ENCODE data around the gene NEK3.
"Not testable (repeated sequence)": the region's sequence is repeated elsewhere in the genome, so short reads cannot be mapped to it uniquely, and the experiment has no call there.

Gene NEK3

GRCh38 chr13:52201439-52202193, 42.2 kb upstream of the NEK3 start:
- H3K4me3 ChIP-seq (ENCODE audit: control insufficient read depth in 1 of 7, extremely low read depth in 1 of 7, insufficient read depth in 4 of 7, low read depth in 2 of 7, low read length in 6 of 7); H3K36me3 ChIP-seq (ENCODE audit: control insufficient read depth in 4 of 4, insufficient read depth in 4 of 4, low read length in 3 of 4); POLR2A ChIA-PET; H3K4me1 ChIP-seq (ENCODE audit: control extremely low read depth in 1 of 4, control insufficient read depth in 4 of 4, insufficient read depth in 4 of 4, low read length in 3 of 4); H3K27ac ChIP-seq (ENCODE audit: insufficient read depth in 1 of 2, low read depth in 1 of 2, low read length in 2 of 2, poor library complexity in 1 of 2, severe bottlenecking in 2 of 2); H3K9me3 ChIP-seq (ENCODE audit: control extremely low read depth in 1 of 5, control insufficient read depth in 4 of 5, insufficient read depth in 2 of 5, low read depth in 1 of 5, low read length in 4 of 5); H3K27me3 ChIP-seq (replicated peaks in 2 of 5; ENCODE audit: control insufficient read depth in 4 of 5, insufficient read depth in 5 of 5, low read length in 4 of 5): not testable (repeated sequence)
- peak; percentile 72 to 84 (median 84) for DNase-seq
- CTCF ChIA-PET, result interaction anchor here (0.8 to 1.9 kb wide), 18 partner anchors 11 to 388 kb away, joined by 3 to 6 read pairs (median 4); no protein-coding TSS in a partner anchor
- 65% methylated on average over 12 of the region's 12 CpGs for WGBS (ENCODE audit: insufficient coverage)

- Histone ChIP-seq H3K36me3 (ENCODE audit: control insufficient read depth in 4 of 4, insufficient read depth in 4 of 4, low read length in 3 of 4) (no peaks in the 10 kb centered on the region), H3K27ac (ENCODE audit: insufficient read depth in 1 of 2, low read depth in 1 of 2, low read length in 2 of 2, poor library complexity in 1 of 2, severe bottlenecking in 2 of 2) (no peak overlapping the region), H3K4me3 (ENCODE audit: control insufficient read depth in 1 of 7, extremely low read depth in 1 of 7, insufficient read depth in 4 of 7, low read depth in 2 of 7, low read length in 6 of 7) (peak overlapping the region; percentile 64 to 99 (median 98)), H3K9me3 (ENCODE audit: control extremely low read depth in 1 of 5, control insufficient read depth in 4 of 5, insufficient read depth in 2 of 5, low read depth in 1 of 5, low read length in 4 of 5) (no peaks in the 10 kb centered on the region), H3K27me3 (replicated peaks in 2 of 5; ENCODE audit: control insufficient read depth in 4 of 5, insufficient read depth in 5 of 5, low read length in 4 of 5) (no peaks in the 10 kb centered on the region), H3K4me1 (ENCODE audit: control extremely low read depth in 1 of 4, control insufficient read depth in 4 of 4, insufficient read depth in 4 of 4, low read length in 3 of 4) (peaks cover 5 to 32% (median 20%) of the 10 kb centered on the region in 4 experiments)
- WGBS (ENCODE audit: insufficient coverage), result 21% methylated on average over 27 of the region's 34 CpGs
- peak; percentile 84 to 88 (median 85) for DNase-seq
- ChIA-PET POLR2A (no interaction called here), CTCF (interaction anchor here (1.3 to 1.8 kb wide), 3 partner anchors 10 to 381 kb away, joined by 3 to 4 read pairs (median 4); partner anchors contain the start of gene VPS36)
Observed at GRCh38 chr13:52195401-52195837, 36.0 kb upstream of the NEK3 start.

- POLR2A ChIA-PET, result interaction anchor here (0.7 kb wide), 1 partner anchor 361 kb away, joined by 3 read pairs; no protein-coding TSS in a partner anchor
Observed at GRCh38 chr13:52194184-52194868, 34.9 kb upstream of the NEK3 start.

GRCh38 chr13:52193587-52194183, 34.3 kb upstream of the NEK3 start:
- Histone ChIP-seq H3K4me3 (ENCODE audit: control insufficient read depth in 1 of 7, extremely low read depth in 1 of 7, insufficient read depth in 4 of 7, low read depth in 2 of 7, low read length in 6 of 7) (peak overlapping the region; percentile 64 to 99 (median 98)), H3K4me1 (ENCODE audit: control extremely low read depth in 1 of 4, control insufficient read depth in 4 of 4, insufficient read depth in 4 of 4, low read length in 3 of 4) (peaks cover 5 to 41% (median 28%) of the 10 kb centered on the region in 4 experiments), H3K27ac (ENCODE audit: insufficient read depth in 1 of 2, low read depth in 1 of 2, low read length in 2 of 2, poor library complexity in 1 of 2, severe bottlenecking in 2 of 2) (peak overlapping the region; percentile 71 to 82)
- H3K9me3 ChIP-seq (ENCODE audit: control extremely low read depth in 1 of 5, control insufficient read depth in 4 of 5, insufficient read depth in 2 of 5, low read depth in 1 of 5, low read length in 4 of 5); H3K27me3 ChIP-seq (replicated peaks in 2 of 5; ENCODE audit: control insufficient read depth in 4 of 5, insufficient read depth in 5 of 5, low read length in 4 of 5); H3K36me3 ChIP-seq (ENCODE audit: control insufficient read depth in 4 of 4, insufficient read depth in 4 of 4, low read length in 3 of 4): not testable (repeated sequence)
- peak; percentile 9 to 57 (median 39) for DNase-seq
- CTCF ChIA-PET, result interaction anchor here (0.8 to 1.7 kb wide), 4 partner anchors 20 to 68 kb away, joined by 3 read pairs; no protein-coding TSS in a partner anchor
- WGBS (ENCODE audit: insufficient coverage), result 0% methylated on average over 14 of the region's 14 CpGs
- POLR2A ChIA-PET, result interaction anchor here (0.5 to 0.7 kb wide), 2 partner anchors 51 to 290 kb away, joined by 3 read pairs; no protein-coding TSS in a partner anchor

More at GRCh38 chr13:52194184-52194868, 34.9 kb upstream of the NEK3 start:
- Histone ChIP-seq H3K27ac (ENCODE audit: insufficient read depth in 1 of 2, low read depth in 1 of 2, low read length in 2 of 2, poor library complexity in 1 of 2, severe bottlenecking in 2 of 2) (peak overlapping the region; percentile 71 to 82), H3K36me3 (ENCODE audit: control insufficient read depth in 4 of 4, insufficient read depth in 4 of 4, low read length in 3 of 4) (peaks cover 0 to 5% (median 2%) of the 10 kb centered on the region in 4 experiments), H3K4me1 (ENCODE audit: control extremely low read depth in 1 of 4, control insufficient read depth in 4 of 4, insufficient read depth in 4 of 4, low read length in 3 of 4) (peaks cover 5 to 36% (median 25%) of the 10 kb centered on the region in 4 experiments), H3K9me3 (ENCODE audit: control extremely low read depth in 1 of 5, control insufficient read depth in 4 of 5, insufficient read depth in 2 of 5, low read depth in 1 of 5, low read length in 4 of 5) (no peaks in the 10 kb centered on the region), H3K27me3 (replicated peaks in 2 of 5; ENCODE audit: control insufficient read depth in 4 of 5, insufficient read depth in 5 of 5, low read length in 4 of 5) (no peaks in the 10 kb centered on the region), H3K4me3 (ENCODE audit: control insufficient read depth in 1 of 7, extremely low read depth in 1 of 7, insufficient read depth in 4 of 7, low read depth in 2 of 7, low read length in 6 of 7) (peak overlapping the region; percentile 64 to 99 (median 98))
- DNase-seq, result peak; percentile 87 to 94 (median 93)
- CTCF ChIA-PET, result interaction anchor here (0.7 to 1.8 kb wide), 8 partner anchors 9 to 411 kb away, joined by 3 to 4 read pairs (median 3); partner anchors contain the start of gene VPS36
- 0% methylated on average over 43 of the region's 47 CpGs for WGBS (ENCODE audit: insufficient coverage)

GRCh38 chr13:52187424-52188187, 28.2 kb upstream of the NEK3 start:
- CTCF ChIA-PET, result interaction anchor here (1.0 to 1.8 kb wide), 2 partner anchors 12 to 28 kb away, joined by 3 read pairs; no protein-coding TSS in a partner anchor
- no CpG with 5 or more reads among the region's 4 CpGs for WGBS (ENCODE audit: insufficient coverage)
- Histone ChIP-seq H3K36me3 (ENCODE audit: control insufficient read depth in 4 of 4, insufficient read depth in 4 of 4, low read length in 3 of 4) (peaks cover 10 to 26% (median 15%) of the 10 kb centered on the region in 4 experiments), H3K4me1 (ENCODE audit: control extremely low read depth in 1 of 4, control insufficient read depth in 4 of 4, insufficient read depth in 4 of 4, low read length in 3 of 4) (peaks cover 4 to 52% (median 32%) of the 10 kb centered on the region in 4 experiments), H3K4me3 (ENCODE audit: control insufficient read depth in 1 of 7, extremely low read depth in 1 of 7, insufficient read depth in 4 of 7, low read depth in 2 of 7, low read length in 6 of 7) (peak overlapping the region in 1 of 7 experiments; percentile 5), H3K27ac (ENCODE audit: insufficient read depth in 1 of 2, low read depth in 1 of 2, low read length in 2 of 2, poor library complexity in 1 of 2, severe bottlenecking in 2 of 2) (peak overlapping the region; percentile 46 to 72)
- peak; percentile 80 to 92 (median 89) for DNase-seq
- H3K9me3 ChIP-seq (ENCODE audit: control extremely low read depth in 1 of 5, control insufficient read depth in 4 of 5, insufficient read depth in 2 of 5, low read depth in 1 of 5, low read length in 4 of 5); POLR2A ChIA-PET; H3K27me3 ChIP-seq (replicated peaks in 2 of 5; ENCODE audit: control insufficient read depth in 4 of 5, insufficient read depth in 5 of 5, low read length in 4 of 5): not testable (repeated sequence)

- no CpG with 5 or more reads among the region's 1 CpG for WGBS (ENCODE audit: insufficient coverage)
- Histone ChIP-seq H3K27me3 (replicated peaks in 2 of 5; ENCODE audit: control insufficient read depth in 4 of 5, insufficient read depth in 5 of 5, low read length in 4 of 5) (no peaks in the 10 kb centered on the region), H3K4me3 (ENCODE audit: control insufficient read depth in 1 of 7, extremely low read depth in 1 of 7, insufficient read depth in 4 of 7, low read depth in 2 of 7, low read length in 6 of 7) (no peak overlapping the region), H3K36me3 (ENCODE audit: control insufficient read depth in 4 of 4, insufficient read depth in 4 of 4, low read length in 3 of 4) (peaks cover 10 to 28% (median 16%) of the 10 kb centered on the region in 4 experiments), H3K9me3 (ENCODE audit: control extremely low read depth in 1 of 5, control insufficient read depth in 4 of 5, insufficient read depth in 2 of 5, low read depth in 1 of 5, low read length in 4 of 5) (no peaks in the 10 kb centered on the region), H3K4me1 (ENCODE audit: control extremely low read depth in 1 of 4, control insufficient read depth in 4 of 4, insufficient read depth in 4 of 4, low read length in 3 of 4) (peaks cover 4 to 47% (median 30%) of the 10 kb centered on the region in 4 experiments), H3K27ac (ENCODE audit: insufficient read depth in 1 of 2, low read depth in 1 of 2, low read length in 2 of 2, poor library complexity in 1 of 2, severe bottlenecking in 2 of 2) (peak overlapping the region; percentile 46 to 72)
- POLR2A ChIA-PET, result no interaction called here
- CTCF ChIA-PET, result interaction anchor here (1.0 to 1.8 kb wide), 2 partner anchors 12 to 27 kb away, joined by 3 read pairs; no protein-coding TSS in a partner anchor
- DNase-seq, result no peak
Observed at GRCh38 chr13:52187029-52187423, 27.6 kb upstream of the NEK3 start.
